ENCODE results near the gene METAP2. TPM values are rescaled to one million over a fixed set of nuclear protein-coding genes. Genes with fewer than 3 reads are reported as not detected.

The METAP2 gene
- total RNA-seq, 4 donors from 2014 or later: 58.8 to 83.0 (median 62.4) TPM

DNA sequence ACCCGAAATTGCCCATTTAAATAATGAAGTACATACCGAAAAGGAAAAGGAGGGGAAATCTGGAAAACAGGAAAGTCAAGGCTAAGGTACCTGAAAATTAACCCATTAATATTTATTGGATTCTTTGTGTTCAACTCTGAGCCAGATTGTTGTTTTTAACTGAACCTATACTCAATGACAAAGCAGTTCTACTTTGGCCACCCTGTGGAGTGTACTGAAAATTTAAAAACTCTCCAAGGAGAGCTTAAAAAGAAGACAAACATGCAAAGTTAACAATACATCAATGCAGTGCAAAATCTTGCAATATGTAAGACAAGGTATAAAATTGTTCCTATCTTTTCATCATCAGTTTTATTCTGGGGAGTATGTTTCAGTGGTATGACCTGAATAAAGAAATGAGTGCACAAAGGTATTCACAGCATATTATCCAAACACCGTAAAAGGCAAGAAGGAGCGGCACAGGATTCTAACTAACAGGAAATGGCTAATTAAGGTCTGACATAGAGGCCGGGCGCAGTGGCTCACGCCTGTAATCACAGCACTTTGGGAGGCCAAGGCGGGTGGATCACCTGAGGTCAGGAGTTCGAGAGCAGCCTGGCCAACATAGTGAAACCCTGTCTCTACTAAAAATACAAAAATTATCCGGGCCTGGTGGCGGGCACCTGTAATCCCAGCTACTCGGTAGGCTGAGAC, 75.6 kb downstream of the METAP2 start:
- H3K4me1 ChIP-seq: no peaks in the 10 kb centered on the region
- H3K4me3 ChIP-seq: peak overlapping the region; percentile 51 to 66 (median 62)
- TF ChIP-seq POLR2A (IDR thresholded peaks at IDR 0.05): no peak
- TF ChIP-seq, protein P1, sequence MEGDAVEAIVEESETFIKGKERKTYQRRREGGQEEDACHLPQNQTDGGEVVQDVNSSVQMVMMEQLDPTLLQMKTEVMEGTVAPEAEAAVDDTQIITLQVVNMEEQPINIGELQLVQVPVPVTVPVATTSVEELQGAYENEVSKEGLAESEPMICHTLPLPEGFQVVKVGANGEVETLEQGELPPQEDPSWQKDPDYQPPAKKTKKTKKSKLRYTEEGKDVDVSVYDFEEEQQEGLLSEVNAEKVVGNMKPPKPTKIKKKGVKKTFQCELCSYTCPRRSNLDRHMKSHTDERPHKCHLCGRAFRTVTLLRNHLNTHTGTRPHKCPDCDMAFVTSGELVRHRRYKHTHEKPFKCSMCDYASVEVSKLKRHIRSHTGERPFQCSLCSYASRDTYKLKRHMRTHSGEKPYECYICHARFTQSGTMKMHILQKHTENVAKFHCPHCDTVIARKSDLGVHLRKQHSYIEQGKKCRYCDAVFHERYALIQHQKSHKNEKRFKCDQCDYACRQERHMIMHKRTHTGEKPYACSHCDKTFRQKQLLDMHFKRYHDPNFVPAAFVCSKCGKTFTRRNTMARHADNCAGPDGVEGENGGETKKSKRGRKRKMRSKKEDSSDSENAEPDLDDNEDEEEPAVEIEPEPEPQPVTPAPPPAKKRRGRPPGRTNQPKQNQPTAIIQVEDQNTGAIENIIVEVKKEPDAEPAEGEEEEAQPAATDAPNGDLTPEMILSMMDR (IDR thresholded peaks at IDR 0.05 in 4 of 5, conservative IDR thresholded peaks at IDR 0.05 in 1 of 5): no peak
- DNase-seq (no peak), ATAC-seq (no peak)
- H3K27me3 ChIP-seq: peaks cover 15 to 19% (median 16%) of the 10 kb centered on the region in 3 donors
- no peak overlapping the region for H3K27ac ChIP-seq
- intact Hi-C loops (cut with DNase I; ENCODE audit: low total_unique reads) (no loop called here), in situ Hi-C loops (cut with MboI; ENCODE audit: low sequenced_read_pairs in 4 of 4) (no loop called here)
- peaks cover 0 to 6% (median 0%) of the 10 kb centered on the region in 3 donors for H3K9me3 ChIP-seq
- H3K36me3 ChIP-seq: no peaks in the 10 kb centered on the region

DNA sequence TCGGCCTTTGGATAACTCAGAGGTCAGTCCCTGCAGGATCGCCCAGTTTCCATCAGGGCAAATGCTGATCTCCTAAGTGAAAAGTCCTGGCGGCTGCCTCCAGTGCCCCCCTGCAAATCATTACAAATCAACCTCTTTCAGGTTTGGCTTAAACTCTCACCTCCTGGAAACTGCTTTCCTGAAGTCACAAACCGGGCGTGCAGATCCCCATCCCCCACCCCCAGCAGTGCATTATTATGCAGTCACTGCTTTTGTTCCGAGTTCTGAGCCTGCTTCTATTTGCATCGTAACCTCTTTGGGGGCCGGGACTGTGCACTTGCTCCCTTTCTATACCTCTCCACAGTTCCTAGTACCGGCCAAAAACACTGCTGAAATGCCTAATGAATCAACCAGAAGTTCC, 77.4 kb downstream of the METAP2 start, which contains the start of gene USP44:
TSS of gene USP44 (minus strand) at position 172 of the 400 bp plus-strand sequence. CDS start 17,220 bp downstream, outside the sequence.
- ATAC-seq: no peak
- DNase-seq: no peak
- peaks cover 15 to 19% (median 16%) of the 10 kb centered on the region in 3 donors for H3K27me3 ChIP-seq
- no peak within 1 kb of the TSS for H3K27ac ChIP-seq
- no peaks in the 10 kb centered on the region for H3K36me3 ChIP-seq
- in situ Hi-C loops (cut with MboI; ENCODE audit: low sequenced_read_pairs in 4 of 4) (no loop called here), intact Hi-C loops (cut with DNase I; ENCODE audit: low total_unique reads) (no loop called here)
- TF ChIP-seq POLR2A (IDR thresholded peaks at IDR 0.05): no peak
- TF ChIP-seq, protein P1 (IDR thresholded peaks at IDR 0.05 in 4 of 5, conservative IDR thresholded peaks at IDR 0.05 in 1 of 5): no peak
- no peaks in the 10 kb centered on the region for H3K4me1 ChIP-seq
- no peak within 1 kb of the TSS for H3K4me3 ChIP-seq
- H3K9me3 ChIP-seq: peaks cover 0 to 6% (median 0%) of the 10 kb centered on the region in 3 donors

DNA sequence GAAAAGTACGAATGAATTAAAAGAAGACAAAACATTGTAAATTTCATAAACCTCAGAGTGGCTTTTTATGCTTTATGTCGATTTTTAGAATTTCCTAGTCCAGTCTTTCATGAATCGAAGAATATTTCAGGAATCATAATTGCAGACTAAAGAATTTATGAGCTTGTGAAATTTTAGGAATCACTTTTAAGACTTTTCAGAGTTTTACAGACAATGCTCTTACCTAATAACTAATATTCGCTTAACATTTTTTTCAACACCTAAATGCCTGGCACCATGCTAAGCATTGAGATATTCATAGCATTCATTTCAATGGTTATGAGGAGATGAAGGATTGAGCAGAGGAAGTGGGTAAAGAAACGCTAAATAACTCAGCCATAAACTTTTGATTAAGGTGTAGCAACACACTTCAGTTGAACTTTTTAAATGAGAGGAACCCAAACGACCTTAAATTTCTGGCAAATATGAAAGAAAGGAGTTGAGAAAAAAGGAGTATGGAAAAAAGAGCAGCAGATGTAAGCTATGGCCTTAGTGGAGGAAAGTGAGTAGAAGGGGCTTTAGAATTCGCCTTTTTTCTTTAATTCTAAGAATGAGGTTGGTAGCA, 78.1 kb downstream of the METAP2 start:
- Histone ChIP-seq H3K4me3 (no peak overlapping the region), H3K9me3 (peaks cover 0 to 6% (median 0%) of the 10 kb centered on the region in 3 donors), H3K27me3 (peaks cover 15 to 19% (median 16%) of the 10 kb centered on the region in 3 donors), H3K4me1 (no peaks in the 10 kb centered on the region), H3K27ac (no peak overlapping the region), H3K36me3 (no peaks in the 10 kb centered on the region)
- in situ Hi-C loops (cut with MboI; ENCODE audit: low sequenced_read_pairs in 4 of 4): no loop called here
- TF ChIP-seq, protein P1 (IDR thresholded peaks at IDR 0.05 in 4 of 5, conservative IDR thresholded peaks at IDR 0.05 in 1 of 5): no peak
- TF ChIP-seq POLR2A (IDR thresholded peaks at IDR 0.05): no peak
- ATAC-seq (no peak), DNase-seq (no peak)
- intact Hi-C loops (cut with DNase I; ENCODE audit: low total_unique reads): no loop called here

DNA sequence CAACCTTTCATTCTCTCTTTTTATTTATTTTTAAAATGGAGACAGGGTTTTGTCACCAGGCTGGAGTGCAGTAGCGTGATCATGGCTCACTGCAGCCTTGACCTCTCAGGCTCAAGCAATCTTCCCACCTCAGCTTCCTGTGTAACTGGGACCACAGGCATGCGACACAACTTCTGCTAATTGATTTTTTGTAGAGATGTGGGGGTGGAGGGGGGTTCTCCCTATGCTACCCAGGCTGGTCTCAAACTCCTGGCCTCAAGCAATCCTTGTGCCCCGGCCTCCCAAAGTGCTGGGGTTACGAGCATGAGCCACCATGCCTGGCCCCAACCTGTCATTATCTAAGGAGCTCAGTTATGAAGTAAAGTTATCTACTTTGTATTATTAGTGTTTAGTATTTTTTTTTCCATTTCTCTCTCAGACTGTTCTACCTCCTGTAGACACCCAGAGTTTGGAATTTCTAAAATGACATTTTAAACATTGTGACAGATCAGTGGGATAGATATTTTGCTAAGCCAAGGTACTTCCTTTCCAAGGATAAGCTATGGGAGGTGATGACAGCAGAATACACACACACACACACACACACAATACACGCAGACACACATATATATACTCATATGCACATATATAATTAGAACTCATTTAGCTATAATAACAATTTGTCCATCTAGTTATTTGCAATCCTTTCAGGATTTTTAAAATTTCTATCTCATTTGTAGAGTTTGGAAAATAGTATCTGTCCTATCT, 79.4 kb downstream of the METAP2 start:
- intact Hi-C loops (cut with DNase I; ENCODE audit: low total_unique reads): no loop called here
- in situ Hi-C loops (cut with MboI; ENCODE audit: low sequenced_read_pairs in 4 of 4): no loop called here

More for the DNA sequence above, 79.4 kb downstream of the METAP2 start:
- no peaks in the 10 kb centered on the region for H3K36me3 ChIP-seq
- no peak overlapping the region for H3K4me3 ChIP-seq
- no peak for TF ChIP-seq POLR2A (IDR thresholded peaks at IDR 0.05)
- TF ChIP-seq, protein P1 (IDR thresholded peaks at IDR 0.05 in 4 of 5, conservative IDR thresholded peaks at IDR 0.05 in 1 of 5): no peak
- H3K27me3 ChIP-seq: peaks cover 8 to 13% (median 13%) of the 10 kb centered on the region in 3 donors
- DNase-seq (no peak), ATAC-seq (no peak)
- no peak overlapping the region for H3K27ac ChIP-seq
- H3K4me1 ChIP-seq: no peaks in the 10 kb centered on the region
- H3K9me3 ChIP-seq: peaks cover 0 to 6% (median 0%) of the 10 kb centered on the region in 3 donors
